Measurements from ENCODE around the gene RAD51B. TPM values are rescaled to one million over a fixed set of nuclear protein-coding genes. Genes with fewer than 3 reads are reported as not detected.
A peak's percentile ranks its signal among the peaks of the same experiment; 100 is the strongest.

RAD51B gene
- total and polyA plus RNA-seq, 2 of the 13 experiments (the other 11 are each of a cell fraction or from before 2014, with no cell fraction given): 7.0 to 9.5 TPM

GRCh38 chr14:67819563-67820421 lies at the start of gene RAD51B (continued):
- TF ChIP-seq PRPF4 (IDR thresholded peaks at IDR 0.05; ENCODE audit: low read depth, low read length, poor library complexity, severe bottlenecking) (no peak), PRMT3 (CRISPR knock-in tag; IDR thresholded peaks at IDR 0.05; ENCODE audit: borderline replicate concordance, low read depth) (no peak), BCLAF1 (IDR thresholded peaks at IDR 0.05) (no peak), SP1 (IDR thresholded peaks at IDR 0.05) (no peak), SP1 (CRISPR knock-in tag; IDR thresholded peaks at IDR 0.05) (0 out of 2 replicates have a peak, but pooled peaks have one; percentile 22), NR3C1 (CRISPR knock-in tag; IDR thresholded peaks at IDR 0.05) (no peak), ZBTB4 (CRISPR knock-in tag; IDR thresholded peaks at IDR 0.05; ENCODE audit: borderline replicate concordance) (no peak), SOX6 (IDR thresholded peaks at IDR 0.05) (no peak), SOX6 (CRISPR knock-in tag; IDR thresholded peaks at IDR 0.05) (peak; percentile 16; the same call in 1 of the 2 replicates), ZNF619 (CRISPR knock-in tag; IDR thresholded peaks at IDR 0.05) (no peak), SP4 (CRISPR knock-in tag; IDR thresholded peaks at IDR 0.05) (peak; percentile 57; the same call in 1 of the 2 replicates), ZNF747 (CRISPR knock-in tag; IDR thresholded peaks at IDR 0.05; ENCODE audit: borderline replicate concordance) (no peak), ZFP41 (CRISPR knock-in tag; IDR thresholded peaks at IDR 0.05; ENCODE audit: borderline replicate concordance) (no peak), ZNF781 (CRISPR knock-in tag; IDR thresholded peaks at IDR 0.05; ENCODE audit: borderline replicate concordance, not compliant biosample characterization) (peak; percentile 33), ZNF234 (CRISPR knock-in tag; conservative IDR thresholded peaks at IDR 0.05) (no peak), ZNF232 (CRISPR knock-in tag; IDR thresholded peaks at IDR 0.05; ENCODE audit: borderline replicate concordance) (no peak), SKIL (CRISPR knock-in tag; IDR thresholded peaks at IDR 0.05; ENCODE audit: borderline replicate concordance) (no peak), ZNF3 (CRISPR knock-in tag; IDR thresholded peaks at IDR 0.05) (no peak), ZSCAN21 (CRISPR knock-in tag; IDR thresholded peaks at IDR 0.05; ENCODE audit: borderline replicate concordance) (no peak), LBX2 (CRISPR knock-in tag; IDR thresholded peaks at IDR 0.05; ENCODE audit: borderline replicate concordance) (no peak), ZNF788 (CRISPR knock-in tag; IDR thresholded peaks at IDR 0.05; ENCODE audit: borderline replicate concordance) (peak; percentile 33; the same call in 1 of the 2 replicates)

Data from HepG2 (cell line).